ENCODE data around the gene EYS. TPM values are rescaled to one million over a fixed set of nuclear protein-coding genes. Genes with fewer than 3 reads are reported as not detected.

EYS gene
- total RNA-seq, 1 experiment from 2014 or later: not detected

GRCh38 chr6:65671922-65672321, 35.1 kb downstream of the EYS start:
- no peak overlapping the region for H2BK15ac ChIP-seq (ENCODE audit: low read depth, low read length)
- no peak overlapping the region for H2BK120ac ChIP-seq (ENCODE audit: low read depth, low read length, poor library complexity, severe bottlenecking)
- H3K4ac ChIP-seq (ENCODE audit: low read depth, low read length): no peak overlapping the region
- H4K20me1 ChIP-seq (ENCODE audit: control insufficient read depth, insufficient read depth, insufficient read length): no peaks in the 10 kb centered on the region
- H2BK5ac ChIP-seq (ENCODE audit: insufficient read length, low read length): no peak overlapping the region
- H3K9me3 ChIP-seq (ENCODE audit: control insufficient read depth, low read depth, low read length): no peaks in the 10 kb centered on the region
- DNase-seq: no peak
- H3K23ac ChIP-seq (ENCODE audit: insufficient read length, low read depth, low read length): no peak overlapping the region
- H3K23me2 ChIP-seq (ENCODE audit: insufficient read length, low read depth, low read length, poor library complexity, severe bottlenecking): no peaks in the 10 kb centered on the region
- no CpG with 5 or more reads among the region's 1 CpG for WGBS (ENCODE audit: extremely low coverage, insufficient read length, low lambda C conversion rate)
- H4K8ac ChIP-seq (replicated peaks; ENCODE audit: insufficient read length, low read depth, low read length): no peak overlapping the region
- no peak overlapping the region for H3K56ac ChIP-seq (ENCODE audit: insufficient read length, low read depth, low read length)
- no peak overlapping the region for H4K5ac ChIP-seq (ENCODE audit: insufficient read length, low read depth, low read length)
- Mint-ChIP-seq H3K4me1 (peaks cover 2 to 8% of the 10 kb centered on the region in 2 experiments; a peak in 3 of 4 replicates), H3K4me3 (no peak overlapping the region), H3K9me3 (peaks cover 23 to 24% of the 10 kb centered on the region in 2 experiments), H3K27ac (no peak overlapping the region), H3K36me3 (ENCODE audit: insufficient read depth in 1 of 3, low read depth in 3 of 3) (peaks cover 13 to 25% (median 16%) of the 10 kb centered on the region in 3 experiments), H3K27me3 (ENCODE audit: low read depth) (no peaks in the 10 kb centered on the region)
- no peak overlapping the region for H2AK5ac ChIP-seq (ENCODE audit: insufficient read length, low read length)
- no peak overlapping the region for H2BK20ac ChIP-seq (ENCODE audit: low read depth, low read length, poor library complexity, severe bottlenecking)
- no peaks in the 10 kb centered on the region for H3K79me1 ChIP-seq (ENCODE audit: insufficient read depth, low read depth, low read length, poor library complexity, severe bottlenecking)
- H2AFZ ChIP-seq (ENCODE audit: low read length): no peak overlapping the region
- no peaks in the 10 kb centered on the region for H3K79me2 ChIP-seq (ENCODE audit: insufficient read depth, low read length)
- no peak overlapping the region for H2BK12ac ChIP-seq (ENCODE audit: insufficient read length, low read depth, low read length)
- no peak overlapping the region for H3K4me2 ChIP-seq (ENCODE audit: insufficient read depth, insufficient read length, low read length)
- H3K27me3 ChIP-seq (ENCODE audit: insufficient read depth, low read length): no peaks in the 10 kb centered on the region
- H3K27ac ChIP-seq (ENCODE audit: insufficient read length, low read depth, low read length): no peak overlapping the region
- no peaks in the 10 kb centered on the region for H3K4me1 ChIP-seq (ENCODE audit: insufficient read depth, low read length)
- no peak overlapping the region for H3K9ac ChIP-seq (ENCODE audit: extremely low read depth, insufficient read length, low read length)
- H4K91ac ChIP-seq (ENCODE audit: insufficient read length, low read depth, low read length): no peak overlapping the region
- H3T11ph ChIP-seq (ENCODE audit: low read length): no peak overlapping the region
- TF ChIP-seq, protein P1, sequence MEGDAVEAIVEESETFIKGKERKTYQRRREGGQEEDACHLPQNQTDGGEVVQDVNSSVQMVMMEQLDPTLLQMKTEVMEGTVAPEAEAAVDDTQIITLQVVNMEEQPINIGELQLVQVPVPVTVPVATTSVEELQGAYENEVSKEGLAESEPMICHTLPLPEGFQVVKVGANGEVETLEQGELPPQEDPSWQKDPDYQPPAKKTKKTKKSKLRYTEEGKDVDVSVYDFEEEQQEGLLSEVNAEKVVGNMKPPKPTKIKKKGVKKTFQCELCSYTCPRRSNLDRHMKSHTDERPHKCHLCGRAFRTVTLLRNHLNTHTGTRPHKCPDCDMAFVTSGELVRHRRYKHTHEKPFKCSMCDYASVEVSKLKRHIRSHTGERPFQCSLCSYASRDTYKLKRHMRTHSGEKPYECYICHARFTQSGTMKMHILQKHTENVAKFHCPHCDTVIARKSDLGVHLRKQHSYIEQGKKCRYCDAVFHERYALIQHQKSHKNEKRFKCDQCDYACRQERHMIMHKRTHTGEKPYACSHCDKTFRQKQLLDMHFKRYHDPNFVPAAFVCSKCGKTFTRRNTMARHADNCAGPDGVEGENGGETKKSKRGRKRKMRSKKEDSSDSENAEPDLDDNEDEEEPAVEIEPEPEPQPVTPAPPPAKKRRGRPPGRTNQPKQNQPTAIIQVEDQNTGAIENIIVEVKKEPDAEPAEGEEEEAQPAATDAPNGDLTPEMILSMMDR (conservative IDR thresholded peaks at IDR 0.05): no peak
- H3K14ac ChIP-seq (ENCODE audit: insufficient read depth, low read length): no peak overlapping the region
- no peak overlapping the region for H3K18ac ChIP-seq (ENCODE audit: insufficient read length, low read depth, low read length)
